Endothelial cell of umbilical vein (primary cell): ENCODE data around the gene DOCK8.

Source experiments
- CTCF ChIP-seq, 2 donors: IDR thresholded peaks; 1 replicate in 1 of 2; 2 replicates in 1 of 2; pipeline ENCODE4 v1.5.1; 2011; ENCODE audit warnings: low read length in 2 of 2, mild to moderate bottlenecking in 2 of 2, moderate library complexity in 2 of 2, control low read depth in 1 of 2, inconsistent platforms in 1 of 2, low read depth in 1 of 2; ENCODE audit not compliant: insufficient read depth in 1 of 2; ENCODE audit errors: extremely low read depth in 1 of 2
- EZH2 ChIP-seq: IDR thresholded peaks from 2 replicates; pipeline ENCODE4 v1.6.1; 2012; ENCODE audit warnings: borderline replicate concordance, low read depth, mild to moderate bottlenecking, moderate library complexity, low read length, inconsistent platforms; ENCODE audit not compliant: severe bottlenecking
- FOS ChIP-seq: IDR thresholded peaks from 2 replicates; pipeline ENCODE4 v1.6.1; 2011; ENCODE audit warnings: mild to moderate bottlenecking, low read length, moderate library complexity, borderline replicate concordance; ENCODE audit not compliant: insufficient read depth
- JUN ChIP-seq: IDR thresholded peaks from 2 replicates; pipeline ENCODE4 v1.6.1; 2011; ENCODE audit warnings: borderline replicate concordance, low read depth; ENCODE audit not compliant: insufficient read length, insufficient read depth
- MAX ChIP-seq: IDR thresholded peaks from 2 replicates; pipeline ENCODE4 v1.6.1; 2011; ENCODE audit not compliant: insufficient read depth, insufficient read length
- MYC ChIP-seq: IDR thresholded peaks from one replicate; pipeline ENCODE4 v1.6.1; 2011; ENCODE audit warnings: mild to moderate bottlenecking, low read depth, low read length
- POLR2A ChIP-seq: IDR thresholded peaks from 2 replicates; pipeline ENCODE4 v1.6.1; 2012; ENCODE audit warnings: low read depth, mild to moderate bottlenecking, control low read depth, low read length
- POLR2AphosphoS5 ChIP-seq: IDR thresholded peaks from 2 replicates; pipeline ENCODE4 v1.6.1; 2012; ENCODE audit warnings: low read depth, mild to moderate bottlenecking, control low read depth, low read length, moderate library complexity; ENCODE audit not compliant: insufficient read depth

- TF ChIP-seq CTCF (IDR thresholded peaks at IDR 0.05; ENCODE audit: extremely low read depth in 1 of 2, insufficient read depth in 1 of 2, low read depth in 1 of 2, low read length in 2 of 2) (no peak), MAX (no peak), POLR2AphosphoS5 (no peak), POLR2A (no peak), EZH2 (no peak), MYC (no peak), JUN (no peak), FOS (no peak)
These were observed 207.2 kb downstream of the DOCK8 start for GRCh38 chr9:421896-422295.
